HG02642 (cell line): ENCODE measurements around the gene BLTP2.

Experiments used
- ATAC-seq: cut with Tn5 transposase; IDR thresholded peaks from one replicate; pipeline ENCODE4 v1.9.1; 2021; ENCODE audit warnings: mild to moderate bottlenecking; ENCODE audit not compliant: unreplicated experiment, poor library complexity

BLTP2 gene

GRCh38 chr17:28648698-28649097 lies 3.7 kb upstream of the BLTP2 start:
- no peak for ATAC-seq

GRCh38 chr17:28646039-28646754 lies 1.2 kb upstream of the BLTP2 start:
- ATAC-seq = no peak

- peak; percentile 4 for ATAC-seq
These were observed 600 bp upstream of the BLTP2 start for GRCh38 chr17:28645576-28645939.

- ATAC-seq = peak; percentile 11
These were observed 773 bp downstream of the BLTP2 start for GRCh38 chr17:28643983-28644786.

- ATAC-seq = no peak
These were observed 3.4 kb downstream of the BLTP2 start for GRCh38 chr17:28641579-28641978.

GRCh38 chr17:28635506-28635905 lies 9.5 kb downstream of the BLTP2 start:
- no peak for ATAC-seq

- ATAC-seq = no peak
These were observed 10.6 kb downstream of the BLTP2 start for GRCh38 chr17:28634206-28634865.

- ATAC-seq = no peak
These were observed 18.1 kb downstream of the BLTP2 start for GRCh38 chr17:28626818-28627217.

- no peak for ATAC-seq
These were observed 20.8 kb downstream of the BLTP2 start for GRCh38 chr17:28624148-28624547.

GRCh38 chr17:28623696-28624095 lies 21.3 kb downstream of the BLTP2 start:
- ATAC-seq = no peak

- ATAC-seq = no peak
These were observed 22.8 kb downstream of the BLTP2 start for GRCh38 chr17:28622186-28622585.

GRCh38 chr17:28620010-28620409 lies 24.9 kb downstream of the BLTP2 start:
- ATAC-seq = no peak

GRCh38 chr17:28618464-28618863 lies 26.5 kb downstream of the BLTP2 start:
- no peak for ATAC-seq

GRCh38 chr17:28616281-28616680 lies 28.7 kb downstream of the BLTP2 start:
- no peak for ATAC-seq

GRCh38 chr17:28615260-28615940 lies 29.6 kb downstream of the BLTP2 start:
- ATAC-seq = no peak

- no peak for ATAC-seq
These were observed 31.0 kb downstream of the BLTP2 start, which contains the start of gene RSKR for GRCh38 chr17:28613931-28614381. RSKR (minus strand) TSS chr17:28614185; CDS start chr17:28614161, 24 bp downstream.

- ATAC-seq = no peak
These were observed 31.8 kb downstream of the BLTP2 start for GRCh38 chr17:28612936-28613872.

- ATAC-seq = no peak
These were observed 32.4 kb downstream of the BLTP2 start for GRCh38 chr17:28612531-28612930.

- ATAC-seq = no peak
These were observed 34.6 kb downstream of the BLTP2 start for GRCh38 chr17:28610376-28610775.
